HCT116 (cell line): ENCODE results near the gene SLC25A29. TPM values are rescaled to one million over a fixed set of nuclear protein-coding genes. Genes with fewer than 3 reads are reported as not detected.

Experiments
- ATAC-seq: fragments of 200-7000 bp; cut with Tn5 transposase; 2 replicates; pipeline ENCODE4 v1.9.1; 2020; ENCODE audit warnings: mild to moderate bottlenecking, moderate library complexity
- BruUV-seq: library from RNA; stranded (reverse); fragments of 400-500 nt; replicated peaks from 2 replicates; lab custom pipeline; 2021; lab: Mats Ljungman, UMichigan
- CTCF ChIA-PET: fragments of 300-600 bp; sonication (Branson Sonifier 250); formaldehyde crosslinking; loops from one replicate; lab custom pipeline; 2021; ENCODE audit warnings: antibody characterized with exemption; lab: Charles Lee
- POLR2A ChIA-PET: fragments of 300-600, 350-600 bp; sonication (Branson Sonifier 250); formaldehyde crosslinking; loops from one replicate; lab custom pipeline; 2021; ENCODE audit warnings: antibody characterized with exemption; lab: Charles Lee
- RAD21 ChIA-PET, 2 experiments: fragments of 300-600 bp; sonication (Branson Sonifier 250); formaldehyde crosslinking; loops; one replicate each; lab custom pipeline; 2023; ENCODE audit warnings: low total read pairs in 2 of 2; ENCODE audit not compliant: uncharacterized antibody in 2 of 2, unreplicated experiment in 2 of 2, low non-redundant PET in 1 of 2; lab: Charles Lee
- DNase-seq: peaks from one replicate; pipeline ENCODE4 v3.0.0-alpha.2; 2010; ENCODE audit warnings: low read depth, low spot score
- H2AFZ ChIP-seq: fragments of 200-600 bp; shearing (Covaris generic), sonication (generic); 2 replicates; pipeline ENCODE4 v1.6.1; 2017; ENCODE audit warnings: low read depth, mixed run types, mixed read lengths, antibody characterized with exemption, low read length; ENCODE audit not compliant: poor library complexity, severe bottlenecking
- H3K27ac ChIP-seq: 2 replicates; pipeline ENCODE4 v1.5.1; 2012; ENCODE audit warnings: low read depth, low read length
- H3K27me3 ChIP-seq: fragments of 200-600 bp; sonication (generic); 2 replicates; pipeline ENCODE4 v1.6.1; 2016; ENCODE audit warnings: mixed run types, low read length, mixed read lengths; ENCODE audit not compliant: insufficient read depth
- H3K36me3 ChIP-seq, 2 experiments: fragments of 200-500 bp in 1 of 2; fragments of 200-600 bp in 1 of 2; sonication (Bioruptor generic) in 1 of 2; sonication (generic) in 1 of 2; 2 replicates each; pipeline versions ENCODE4 v1.5.1 to v1.6.1; 2014 to 2016; ENCODE audit warnings: low read length in 2 of 2, inconsistent platforms in 1 of 2, mixed read lengths in 1 of 2, mixed run types in 1 of 2; ENCODE audit not compliant: insufficient read depth in 2 of 2, control insufficient read depth in 1 of 2
- H3K4me1 ChIP-seq, 2 experiments: fragments of 200-600 bp in 1 of 2; sonication (generic) in 1 of 2; 2 replicates each; pipeline versions ENCODE4 v1.5.1 to v1.6.1; 2012 to 2017; ENCODE audit warnings: low read length in 2 of 2, inconsistent platforms in 1 of 2, mild to moderate bottlenecking in 1 of 2, mixed read lengths in 1 of 2, mixed run types in 1 of 2, moderate library complexity in 1 of 2; ENCODE audit not compliant: insufficient read depth in 2 of 2, control insufficient read depth in 1 of 2
- H3K4me2 ChIP-seq: fragments of 200-600 bp; sonication (generic); 2 replicates; pipeline ENCODE4 v1.6.1; 2017; ENCODE audit warnings: mixed run types, low read length, mixed read lengths
- H3K4me3 ChIP-seq, 2 experiments: fragments of 200-600 bp in 1 of 2; sonication (generic) in 1 of 2; replicated peaks in 1 of 2; 2 replicates each; pipeline ENCODE4 v1.5.1; 2011 to 2016; ENCODE audit warnings: low read length in 2 of 2, control low read depth in 1 of 2, low read depth in 1 of 2, mild to moderate bottlenecking in 1 of 2, mixed read lengths in 1 of 2, mixed run types in 1 of 2
- H3K79me2 ChIP-seq: fragments of 200-600 bp; sonication (generic); 2 replicates; pipeline ENCODE4 v1.6.1; 2017; ENCODE audit warnings: mild to moderate bottlenecking, mixed run types, low read length, moderate library complexity, mixed read lengths; ENCODE audit not compliant: insufficient read depth
- H3K9ac ChIP-seq: fragments of 200-600 bp; sonication (generic); 2 replicates; pipeline ENCODE4 v1.6.1; 2016; ENCODE audit warnings: low read length, mixed read lengths
- H3K9me2 ChIP-seq: fragments of 200-600 bp; sonication (generic), shearing (Covaris generic); 2 replicates; pipeline ENCODE4 v1.6.1; 2017; ENCODE audit warnings: mixed run types, mild to moderate bottlenecking, moderate library complexity; ENCODE audit not compliant: insufficient read depth
- H3K9me3 ChIP-seq, 2 experiments: fragments of 200-500 bp in 1 of 2; fragments of 200-600 bp in 1 of 2; sonication (Bioruptor generic) in 1 of 2; sonication (generic) in 1 of 2; 2 replicates each; pipeline ENCODE4 v1.6.1; 2014 to 2017; ENCODE audit warnings: low read length in 2 of 2, mixed read lengths in 2 of 2, inconsistent platforms in 1 of 2, low read depth in 1 of 2, mild to moderate bottlenecking in 1 of 2, mixed run types in 1 of 2, moderate library complexity in 1 of 2; ENCODE audit not compliant: control insufficient read depth in 1 of 2, insufficient read depth in 1 of 2
- H4K20me1 ChIP-seq: fragments of 200-600 bp; sonication (generic), shearing (Covaris generic); 2 replicates; pipeline ENCODE4 v1.6.1; 2017; ENCODE audit warnings: mixed run types, mild to moderate bottlenecking, moderate library complexity; ENCODE audit not compliant: insufficient read depth
- CBX3 ChIP-seq: IDR thresholded peaks from 2 replicates; pipeline ENCODE4 v1.6.1; 2012; ENCODE audit warnings: low read depth
- CEBPB ChIP-seq: IDR thresholded peaks from 2 replicates; pipeline ENCODE4 v1.6.1; 2012; ENCODE audit warnings: low read depth
- EGR1 ChIP-seq: IDR thresholded peaks from 2 replicates; pipeline ENCODE4 v1.6.1; 2012; ENCODE audit warnings: low read depth
- ELF1 ChIP-seq: IDR thresholded peaks from 2 replicates; pipeline ENCODE4 v1.6.1; 2012; ENCODE audit warnings: low read depth, borderline replicate concordance
- EZH2 ChIP-seq: fragments of 200-600 bp; sonication (generic); IDR thresholded peaks from 2 replicates; pipeline ENCODE4 v1.6.1; 2017; ENCODE audit warnings: antibody characterized with exemption, mixed run types
- EZH2phosphoT487 ChIP-seq: fragments of 200-600 bp; IDR thresholded peaks from 2 replicates; pipeline ENCODE4 v1.6.1; 2018; ENCODE audit warnings: antibody characterized with exemption, borderline replicate concordance
- FOSL1 ChIP-seq: IDR thresholded peaks from 2 replicates; pipeline ENCODE4 v1.6.1; 2012; ENCODE audit warnings: low read depth
- POLR2A ChIP-seq: IDR thresholded peaks from 2 replicates; pipeline ENCODE4 v1.7.0; 2011; ENCODE audit warnings: borderline replicate concordance; ENCODE audit not compliant: insufficient read depth, insufficient read length; ENCODE audit errors: extremely low read depth
- POLR2AphosphoS5 ChIP-seq: IDR thresholded peaks from 2 replicates; pipeline ENCODE4 v1.6.1; 2011; ENCODE audit warnings: mild to moderate bottlenecking, low read depth, low read length, moderate library complexity
- RAD21 ChIP-seq: IDR thresholded peaks from 2 replicates; pipeline ENCODE4 v1.6.1; 2012; ENCODE audit warnings: low read depth, mild to moderate bottlenecking
- SIN3A ChIP-seq: IDR thresholded peaks from 2 replicates; pipeline ENCODE4 v1.6.1; 2012; ENCODE audit warnings: low read depth
- SP1 ChIP-seq: IDR thresholded peaks from 2 replicates; pipeline ENCODE4 v1.6.1; 2012; ENCODE audit warnings: low read depth
- SRF ChIP-seq: IDR thresholded peaks from 2 replicates; pipeline ENCODE4 v1.6.1; 2012; ENCODE audit warnings: low read depth
- TCF7L2 ChIP-seq: IDR thresholded peaks from 2 replicates; pipeline ENCODE4 v1.7.0; 2011; ENCODE audit warnings: borderline replicate concordance, inconsistent platforms; ENCODE audit not compliant: insufficient read depth, insufficient read length; ENCODE audit errors: extremely low read depth
- YY1 ChIP-seq: IDR thresholded peaks from 2 replicates; pipeline ENCODE4 v1.6.1; 2011; ENCODE audit warnings: low read length, low read depth, moderate library complexity, mild to moderate bottlenecking; ENCODE audit not compliant: insufficient replicate concordance; ENCODE audit errors: extremely low read depth
- ZFX ChIP-seq: fragments of 450-650 bp; IDR thresholded peaks from 2 replicates; pipeline ENCODE4 v1.6.1; 2017
- intact Hi-C: fragments of 100-400 bp; cut with micrococcal nuclease; formaldehyde crosslinking; loops from 2 replicates; pipeline ENCODE4 v1.10.0; 2022
- total RNA-seq: library from RNA; stranded (reverse); gene quantifications from one replicate; pipeline ENCODE4 v1.2.1, GENCODE V29; 2021; ENCODE audit not compliant: unreplicated experiment
- TF ChIP-seq, protein P1 (sequence below): IDR thresholded peaks from 2 replicates; pipeline ENCODE4 v1.6.1; 2012
- TF ChIP-seq, protein P2 (sequence below): IDR thresholded peaks from 2 replicates; pipeline ENCODE4 v1.6.1; 2012; ENCODE audit warnings: low read depth
- TF ChIP-seq, protein P3 (sequence below): IDR thresholded peaks from 2 replicates; pipeline ENCODE4 v1.6.1; 2012

The SLC25A29 gene
- total RNA-seq, 1 experiment from 2014 or later: 38.7 TPM

DNA sequence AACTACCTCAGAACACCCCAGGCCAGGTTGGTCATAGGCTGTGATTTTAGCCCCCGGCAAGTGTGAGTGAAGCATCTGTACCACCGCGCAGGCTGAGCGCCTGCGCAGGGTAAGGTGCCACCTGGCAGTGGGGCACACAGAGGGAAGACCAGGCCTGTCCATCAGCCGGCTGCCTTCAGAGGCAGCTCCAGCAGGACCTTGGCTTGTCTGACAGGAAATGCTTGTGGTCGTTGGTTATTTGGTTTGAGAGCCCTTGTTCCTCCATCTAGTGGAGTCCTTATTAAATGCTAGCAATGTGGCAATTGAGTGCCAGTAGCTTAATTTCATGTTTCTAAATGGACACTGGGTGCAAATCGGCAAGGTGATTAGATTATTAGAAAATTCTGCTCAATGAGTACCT lies 27.5 kb downstream of the SLC25A29 start:
- 0 out of 2 replicates have a peak overlapping the region, but pooled peaks have one; percentile 5 for H3K27ac ChIP-seq
- ATAC-seq: no peak
- no peak overlapping the region for H3K4me2 ChIP-seq
- H2AFZ ChIP-seq: no peak overlapping the region
- no peak for DNase-seq
- H3K9me2 ChIP-seq: no peaks in the 10 kb centered on the region
- H3K9ac ChIP-seq: no peak overlapping the region
- no peak overlapping the region for H3K4me3 ChIP-seq
- peaks cover 13 to 14% of the 10 kb centered on the region in 2 experiments; a peak in 3 of 4 replicates for H3K36me3 ChIP-seq
- H3K4me1 ChIP-seq: peaks cover 0 to 5% of the 10 kb centered on the region in 2 experiments; a peak in 1 of 4 replicates
- POLR2A ChIA-PET: no interaction called here
- CTCF ChIA-PET: interaction anchor here (1.5 kb wide), 1 partner anchor 32 kb away, joined by 4 read pairs; no protein-coding TSS in a partner anchor
- no peaks in the 10 kb centered on the region for H3K9me3 ChIP-seq
- intact Hi-C loops: no loop called here
- RAD21 ChIA-PET: no interaction called here
- TF ChIP-seq FOSL1: no peak
- TF ChIP-seq, protein P1, sequence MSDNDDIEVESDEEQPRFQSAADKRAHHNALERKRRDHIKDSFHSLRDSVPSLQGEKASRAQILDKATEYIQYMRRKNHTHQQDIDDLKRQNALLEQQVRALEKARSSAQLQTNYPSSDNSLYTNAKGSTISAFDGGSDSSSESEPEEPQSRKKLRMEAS: no peak
- no peak for TF ChIP-seq YY1
- TF ChIP-seq SP1: no peak
- TF ChIP-seq SIN3A: no peak
- no peak for TF ChIP-seq SRF
- no peak for TF ChIP-seq TCF7L2
- TF ChIP-seq EZH2phosphoT487: no peak
- no peak for TF ChIP-seq CBX3
- H3K27me3 ChIP-seq: no peaks in the 10 kb centered on the region
- H3K79me2 ChIP-seq: peaks cover 85% of the 10 kb centered on the region
- no TSS peak for BruUV-seq
- H4K20me1 ChIP-seq: peaks cover 37% of the 10 kb centered on the region

DNA sequence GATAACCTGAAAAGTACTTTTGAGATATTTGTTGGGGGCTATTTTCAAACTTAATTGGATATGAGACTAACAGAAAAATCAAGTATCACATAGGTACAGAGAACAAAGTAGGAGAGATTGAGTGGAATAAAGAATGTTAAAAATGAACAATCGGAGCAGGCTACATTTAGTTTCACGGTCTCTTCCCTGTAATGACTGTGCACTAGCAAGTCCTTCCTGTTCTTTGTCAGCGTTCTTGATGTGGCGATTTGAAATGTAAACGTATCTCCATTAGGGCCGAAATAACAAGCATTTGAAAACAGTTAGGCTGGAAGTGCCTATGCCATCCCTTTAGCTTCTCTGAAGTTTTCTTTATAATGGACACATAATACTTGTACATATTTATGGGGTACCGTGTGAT lies 31.0 kb downstream of the SLC25A29 start:
- ChIA-PET RAD21 (no interaction called here), CTCF (no interaction called here), POLR2A (no interaction called here)
- no peak overlapping the region for H3K9ac ChIP-seq
- intact Hi-C loops: no loop called here
- H3K9me2 ChIP-seq: no peaks in the 10 kb centered on the region
- DNase-seq: no peak
- no peaks in the 10 kb centered on the region for H3K27me3 ChIP-seq
- H3K4me3 ChIP-seq: no peak overlapping the region
- no TSS peak for BruUV-seq
- H3K36me3 ChIP-seq: peaks cover 13 to 14% of the 10 kb centered on the region in 2 experiments; a peak in 3 of 4 replicates
- H3K79me2 ChIP-seq: peaks cover 98% of the 10 kb centered on the region
- H4K20me1 ChIP-seq: peaks cover 40% of the 10 kb centered on the region
- ATAC-seq: no peak
- TF ChIP-seq, protein P2, sequence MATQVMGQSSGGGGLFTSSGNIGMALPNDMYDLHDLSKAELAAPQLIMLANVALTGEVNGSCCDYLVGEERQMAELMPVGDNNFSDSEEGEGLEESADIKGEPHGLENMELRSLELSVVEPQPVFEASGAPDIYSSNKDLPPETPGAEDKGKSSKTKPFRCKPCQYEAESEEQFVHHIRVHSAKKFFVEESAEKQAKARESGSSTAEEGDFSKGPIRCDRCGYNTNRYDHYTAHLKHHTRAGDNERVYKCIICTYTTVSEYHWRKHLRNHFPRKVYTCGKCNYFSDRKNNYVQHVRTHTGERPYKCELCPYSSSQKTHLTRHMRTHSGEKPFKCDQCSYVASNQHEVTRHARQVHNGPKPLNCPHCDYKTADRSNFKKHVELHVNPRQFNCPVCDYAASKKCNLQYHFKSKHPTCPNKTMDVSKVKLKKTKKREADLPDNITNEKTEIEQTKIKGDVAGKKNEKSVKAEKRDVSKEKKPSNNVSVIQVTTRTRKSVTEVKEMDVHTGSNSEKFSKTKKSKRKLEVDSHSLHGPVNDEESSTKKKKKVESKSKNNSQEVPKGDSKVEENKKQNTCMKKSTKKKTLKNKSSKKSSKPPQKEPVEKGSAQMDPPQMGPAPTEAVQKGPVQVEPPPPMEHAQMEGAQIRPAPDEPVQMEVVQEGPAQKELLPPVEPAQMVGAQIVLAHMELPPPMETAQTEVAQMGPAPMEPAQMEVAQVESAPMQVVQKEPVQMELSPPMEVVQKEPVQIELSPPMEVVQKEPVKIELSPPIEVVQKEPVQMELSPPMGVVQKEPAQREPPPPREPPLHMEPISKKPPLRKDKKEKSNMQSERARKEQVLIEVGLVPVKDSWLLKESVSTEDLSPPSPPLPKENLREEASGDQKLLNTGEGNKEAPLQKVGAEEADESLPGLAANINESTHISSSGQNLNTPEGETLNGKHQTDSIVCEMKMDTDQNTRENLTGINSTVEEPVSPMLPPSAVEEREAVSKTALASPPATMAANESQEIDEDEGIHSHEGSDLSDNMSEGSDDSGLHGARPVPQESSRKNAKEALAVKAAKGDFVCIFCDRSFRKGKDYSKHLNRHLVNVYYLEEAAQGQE: no peak
- TF ChIP-seq POLR2AphosphoS5 (no peak), EZH2 (no peak), POLR2A (no peak), RAD21 (no peak), SRF (no peak), EGR1 (no peak), ELF1 (no peak), CBX3 (no peak), SP1 (no peak), ZFX (no peak), CEBPB (no peak)
- TF ChIP-seq, protein P3, sequence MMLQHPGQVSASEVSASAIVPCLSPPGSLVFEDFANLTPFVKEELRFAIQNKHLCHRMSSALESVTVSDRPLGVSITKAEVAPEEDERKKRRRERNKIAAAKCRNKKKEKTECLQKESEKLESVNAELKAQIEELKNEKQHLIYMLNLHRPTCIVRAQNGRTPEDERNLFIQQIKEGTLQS: no peak
- no peaks in the 10 kb centered on the region for H3K9me3 ChIP-seq
- no peak overlapping the region for H3K4me2 ChIP-seq
- no peak overlapping the region for H2AFZ ChIP-seq
- peaks cover 0 to 11% of the 10 kb centered on the region in 2 experiments; a peak in 1 of 4 replicates for H3K4me1 ChIP-seq
- no peak overlapping the region for H3K27ac ChIP-seq
